ENCODE results near the gene TPRX1.

Gene TPRX1

DNA sequence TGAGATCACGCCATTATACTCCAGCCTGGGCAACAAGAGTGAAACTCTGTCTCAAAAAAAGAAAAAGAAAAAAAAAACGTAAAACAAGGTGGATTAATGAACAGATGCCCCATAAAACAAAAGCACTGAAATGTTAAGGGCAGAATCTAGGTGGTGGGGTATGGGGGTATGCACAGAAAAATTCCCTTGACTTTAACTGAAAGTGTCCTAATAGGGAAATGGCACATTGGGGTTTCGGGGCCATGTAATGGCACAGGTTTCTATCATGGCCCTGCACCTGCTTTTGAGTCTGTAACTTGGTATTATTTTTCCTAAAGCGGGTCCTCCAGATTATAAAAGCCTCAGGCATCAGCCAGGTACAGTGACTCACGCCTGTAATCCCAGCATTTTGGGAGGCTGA, 42.8 kb downstream of the TPRX1 start:
- ChIA-PET POLR2A (no interaction called here), CTCF (interaction anchor here (0.7 to 8.2 kb wide), 4 partner anchors 28 to 832 kb away, joined by 3 to 197 read pairs (median 5); no protein-coding TSS in a partner anchor)
- peak; percentile 4; the same call in 1 of the 2 replicates for TF ChIP-seq ZBTB20 (tag by site-specific recombination; IDR thresholded peaks at IDR 0.05)
- no peak for TF ChIP-seq HOXC10 (CRISPR knock-in tag; IDR thresholded peaks at IDR 0.05)

DNA sequence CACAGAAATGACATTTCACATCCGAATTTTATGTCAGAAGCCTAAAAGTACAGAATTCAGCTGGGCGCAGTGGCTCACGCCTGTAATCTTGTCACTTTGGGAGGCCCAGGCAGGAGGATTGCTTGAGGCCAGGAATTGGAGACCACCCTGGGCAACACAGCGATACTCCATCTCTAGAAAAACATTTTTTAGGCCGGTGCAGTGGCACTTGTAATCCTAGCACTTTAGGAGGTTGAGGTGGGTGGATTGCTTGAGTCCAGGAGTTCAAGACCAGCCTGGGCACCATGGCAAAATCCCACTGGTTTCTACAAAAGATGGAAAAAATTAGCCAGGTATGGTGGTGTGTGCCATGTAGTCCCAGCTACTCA, 43.7 kb downstream of the TPRX1 start:
- TF ChIP-seq OSR2 (tag by site-specific recombination; IDR thresholded peaks at IDR 0.05), result no peak
- no peak for TF ChIP-seq ZXDB (tag by site-specific recombination; IDR thresholded peaks at IDR 0.05)
- TF ChIP-seq ZSCAN16 (tag by site-specific recombination; IDR thresholded peaks at IDR 0.05), result no peak
- no peak for TF ChIP-seq ZNF530 (tag by site-specific recombination; IDR thresholded peaks at IDR 0.05; ENCODE audit: low read depth)
- TF ChIP-seq, protein P1, sequence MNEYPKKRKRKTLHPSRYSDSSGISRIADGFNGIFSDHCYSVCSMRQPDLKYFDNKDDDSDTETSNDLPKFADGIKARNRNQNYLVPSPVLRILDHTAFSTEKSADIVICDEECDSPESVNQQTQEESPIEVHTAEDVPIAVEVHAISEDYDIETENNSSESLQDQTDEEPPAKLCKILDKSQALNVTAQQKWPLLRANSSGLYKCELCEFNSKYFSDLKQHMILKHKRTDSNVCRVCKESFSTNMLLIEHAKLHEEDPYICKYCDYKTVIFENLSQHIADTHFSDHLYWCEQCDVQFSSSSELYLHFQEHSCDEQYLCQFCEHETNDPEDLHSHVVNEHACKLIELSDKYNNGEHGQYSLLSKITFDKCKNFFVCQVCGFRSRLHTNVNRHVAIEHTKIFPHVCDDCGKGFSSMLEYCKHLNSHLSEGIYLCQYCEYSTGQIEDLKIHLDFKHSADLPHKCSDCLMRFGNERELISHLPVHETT (tag by site-specific recombination; IDR thresholded peaks at IDR 0.05), result no peak
- no peak for TF ChIP-seq ZNF18 (tag by site-specific recombination; IDR thresholded peaks at IDR 0.05)
- TF ChIP-seq ZNF266 (tag by site-specific recombination; IDR thresholded peaks at IDR 0.05; ENCODE audit: low read depth), result no peak
- no peak for TF ChIP-seq ZNF558 (tag by site-specific recombination; IDR thresholded peaks at IDR 0.05)
- TF ChIP-seq ZNF549 (tag by site-specific recombination; IDR thresholded peaks at IDR 0.05), result no peak
- no peak for TF ChIP-seq AEBP2 (tag by site-specific recombination; IDR thresholded peaks at IDR 0.05; ENCODE audit: borderline replicate concordance)
- no peak for TF ChIP-seq ZNF366 (tag by site-specific recombination; conservative IDR thresholded peaks at IDR 0.05)
- TF ChIP-seq MYNN (tag by site-specific recombination; IDR thresholded peaks at IDR 0.05; ENCODE audit: borderline replicate concordance), result no peak
- no peak for TF ChIP-seq ZNF670 (tag by site-specific recombination; IDR thresholded peaks at IDR 0.05; ENCODE audit: low read depth)
- no peak for TF ChIP-seq ZNF391 (tag by site-specific recombination; IDR thresholded peaks at IDR 0.05; ENCODE audit: borderline replicate concordance, low read depth)
- POLR2A ChIA-PET, result interaction anchor here (0.7 kb wide), 1 partner anchor 13 kb away, joined by 4 read pairs; no protein-coding TSS in a partner anchor
- H3K27ac ChIP-seq (ENCODE audit: extremely low read depth, low read depth, low read length), result no peak overlapping the region
- no peak overlapping the region for H3K4me3 ChIP-seq (ENCODE audit: low read depth, low read length)
- H3K36me3 ChIP-seq (ENCODE audit: control insufficient read depth in 2 of 2, insufficient read depth in 1 of 2, low read length in 2 of 2), result peaks cover 18 to 36% of the 10 kb centered on the region in 2 experiments
- CTCF ChIA-PET, result interaction anchor here (0.9 to 8.2 kb wide), 2 partner anchors 29 to 359 kb away, joined by 3 to 197 read pairs; no protein-coding TSS in a partner anchor
- H3K4me1 ChIP-seq (ENCODE audit: control insufficient read depth, insufficient read depth, low read length), result no peaks in the 10 kb centered on the region
- H3K9me3 ChIP-seq (ENCODE audit: control insufficient read depth, insufficient read depth, low read depth, low read length), result no peaks in the 10 kb centered on the region

More for the DNA sequence above, 42.8 kb downstream of the TPRX1 start:
- no peaks in the 10 kb centered on the region for H3K9me3 ChIP-seq (ENCODE audit: control insufficient read depth, insufficient read depth, low read depth, low read length)
- H3K27ac ChIP-seq (ENCODE audit: extremely low read depth, low read depth, low read length), result no peak overlapping the region
- no peak overlapping the region for H3K4me3 ChIP-seq (ENCODE audit: low read depth, low read length)
- H3K36me3 ChIP-seq (ENCODE audit: control insufficient read depth in 2 of 2, insufficient read depth in 1 of 2, low read length in 2 of 2), result peaks cover 16 to 26% of the 10 kb centered on the region in 2 experiments
- H3K4me1 ChIP-seq (ENCODE audit: control insufficient read depth, insufficient read depth, low read length), result no peaks in the 10 kb centered on the region

DNA sequence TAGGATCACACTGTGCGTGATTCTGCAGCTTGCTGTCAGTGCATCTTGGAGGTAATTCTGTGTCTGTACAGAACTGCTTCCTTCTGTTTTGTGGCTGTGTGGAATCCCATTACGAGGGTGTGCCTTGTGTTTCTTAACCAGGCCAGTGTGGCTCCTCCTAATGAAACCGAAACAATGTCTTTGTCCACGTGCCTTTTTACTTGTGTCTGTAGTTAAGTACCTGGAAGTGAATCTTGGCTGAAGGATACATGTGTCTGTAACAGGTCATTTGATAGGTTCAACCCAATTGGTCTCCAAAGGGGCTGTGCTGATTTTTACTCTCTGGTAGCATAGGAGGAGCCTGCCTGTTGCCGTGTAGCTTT, 45.9 kb downstream of the TPRX1 start:
- no peak overlapping the region for H3K27ac ChIP-seq (ENCODE audit: extremely low read depth, low read depth, low read length)
- no peaks in the 10 kb centered on the region for H3K4me1 ChIP-seq (ENCODE audit: control insufficient read depth, insufficient read depth, low read length)
- CTCF ChIA-PET, result interaction anchor here (1.0 to 2.1 kb wide), 5 partner anchors 8 to 105 kb away, joined by 3 to 11 read pairs (median 4); no protein-coding TSS in a partner anchor
- no peak overlapping the region for H3K4me3 ChIP-seq (ENCODE audit: low read depth, low read length)
- no peaks in the 10 kb centered on the region for H3K9me3 ChIP-seq (ENCODE audit: control insufficient read depth, insufficient read depth, low read depth, low read length)
- peaks cover 23 to 56% of the 10 kb centered on the region in 2 experiments for H3K36me3 ChIP-seq (ENCODE audit: control insufficient read depth in 2 of 2, insufficient read depth in 1 of 2, low read length in 2 of 2)
- POLR2A ChIA-PET, result interaction anchor here (1.0 to 1.5 kb wide), 2 partner anchors 8 to 13 kb away, joined by 4 to 7 read pairs; partner anchors contain the start of gene NOP53
- TF ChIP-seq, protein P2, sequence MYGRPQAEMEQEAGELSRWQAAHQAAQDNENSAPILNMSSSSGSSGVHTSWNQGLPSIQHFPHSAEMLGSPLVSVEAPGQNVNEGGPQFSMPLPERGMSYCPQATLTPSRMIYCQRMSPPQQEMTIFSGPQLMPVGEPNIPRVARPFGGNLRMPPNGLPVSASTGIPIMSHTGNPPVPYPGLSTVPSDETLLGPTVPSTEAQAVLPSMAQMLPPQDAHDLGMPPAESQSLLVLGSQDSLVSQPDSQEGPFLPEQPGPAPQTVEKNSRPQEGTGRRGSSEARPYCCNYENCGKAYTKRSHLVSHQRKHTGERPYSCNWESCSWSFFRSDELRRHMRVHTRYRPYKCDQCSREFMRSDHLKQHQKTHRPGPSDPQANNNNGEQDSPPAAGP (tag by site-specific recombination; IDR thresholded peaks at IDR 0.05), result no peak
- TF ChIP-seq ZNF473 (tag by site-specific recombination; IDR thresholded peaks at IDR 0.05) (no peak), WT1 (tag by site-specific recombination; IDR thresholded peaks at IDR 0.05) (no peak), ZNF677 (tag by site-specific recombination; IDR thresholded peaks at IDR 0.05) (no peak), ZFP37 (tag by site-specific recombination; IDR thresholded peaks at IDR 0.05) (no peak), ZNF747 (tag by site-specific recombination; IDR thresholded peaks at IDR 0.05) (no peak), ZNF585B (tag by site-specific recombination; IDR thresholded peaks at IDR 0.05) (no peak), ZNF707 (tag by site-specific recombination; IDR thresholded peaks at IDR 0.05) (no peak), KLF8 (tag by site-specific recombination; IDR thresholded peaks at IDR 0.05) (no peak), HOXC10 (CRISPR knock-in tag; IDR thresholded peaks at IDR 0.05) (no peak), ZNF555 (tag by site-specific recombination; conservative IDR thresholded peaks at IDR 0.05) (no peak)
- TF ChIP-seq, protein P3, sequence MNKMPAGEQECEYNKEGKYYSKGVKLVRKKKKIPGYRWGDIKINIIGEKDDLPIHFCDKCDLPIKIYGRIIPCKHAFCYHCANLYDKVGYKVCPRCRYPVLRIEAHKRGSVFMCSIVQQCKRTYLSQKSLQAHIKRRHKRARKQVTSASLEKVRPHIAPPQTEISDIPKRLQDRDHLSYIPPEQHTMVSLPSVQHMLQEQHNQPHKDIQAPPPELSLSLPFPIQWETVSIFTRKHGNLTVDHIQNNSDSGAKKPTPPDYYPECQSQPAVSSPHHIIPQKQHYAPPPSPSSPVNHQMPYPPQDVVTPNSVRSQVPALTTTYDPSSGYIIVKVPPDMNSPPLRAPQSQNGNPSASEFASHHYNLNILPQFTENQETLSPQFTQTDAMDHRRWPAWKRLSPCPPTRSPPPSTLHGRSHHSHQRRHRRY (tag by site-specific recombination; IDR thresholded peaks at IDR 0.05), result no peak
